GM21367 (cell line): Measurements from ENCODE around the gene MGAM2.

Source experiments
- ATAC-seq: cut with Tn5 transposase; IDR thresholded peaks from one replicate; pipeline ENCODE4 v1.9.1; 2021; ENCODE audit not compliant: unreplicated experiment

The MGAM2 gene

DNA sequence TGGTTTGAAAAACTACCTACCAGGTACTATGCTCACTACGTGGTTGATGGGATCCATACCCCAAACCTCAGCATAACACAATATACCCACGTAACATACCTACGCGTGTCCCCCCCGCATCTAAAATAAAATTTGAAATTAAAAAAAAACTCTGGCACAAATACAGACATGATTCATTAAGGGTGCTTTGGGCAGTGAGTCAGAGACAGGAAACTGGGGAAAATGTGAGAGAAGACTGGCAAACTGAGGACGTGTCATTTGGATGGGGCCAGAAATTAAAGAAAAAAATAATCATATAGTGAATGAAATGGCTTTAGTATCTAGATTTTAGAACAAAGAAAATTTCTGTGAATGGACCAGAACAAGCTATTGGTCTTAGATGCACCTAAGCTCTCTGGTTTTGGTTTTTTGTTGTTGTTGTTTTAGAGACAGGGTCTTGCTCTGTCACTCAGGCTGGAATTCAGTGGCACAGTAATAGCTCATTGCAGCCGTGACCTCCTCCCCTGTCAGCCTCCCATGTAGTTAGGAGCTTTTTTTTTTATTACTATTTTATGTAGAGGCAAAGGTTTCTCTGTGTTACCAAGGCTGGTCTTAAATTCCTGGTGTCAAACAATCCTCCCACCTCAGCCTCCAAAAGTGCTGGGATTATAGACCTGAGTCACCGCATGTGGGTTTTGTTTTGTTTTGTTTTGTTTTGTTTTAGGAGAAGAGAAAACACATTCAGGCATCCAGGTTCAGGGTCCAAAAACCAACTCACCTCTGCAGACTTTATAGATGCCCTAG lies 152.3 kb downstream of the MGAM2 start:
- ATAC-seq: no peak
